H1 (cell line): ENCODE measurements around the gene SLC2A2. TPM values are rescaled to one million over a fixed set of nuclear protein-coding genes. Genes with fewer than 3 reads are reported as not detected.

ENCODE experiments used
- CTCF ChIA-PET: fragments of 300-600 bp; sonication (Branson Sonifier 250); formaldehyde crosslinking; loops from one replicate; lab custom pipeline; 2021; ENCODE audit not compliant: partially characterized antibody; lab: Charles Lee
- POLR2A ChIA-PET: fragments of 300-600 bp; sonication (Branson Sonifier 250); formaldehyde crosslinking; loops from one replicate; lab custom pipeline; 2021; ENCODE audit warnings: inconsistent platforms; ENCODE audit not compliant: partially characterized antibody; lab: Charles Lee
- DNase-seq, 2 experiments: peaks; one replicate each; pipeline versions ENCODE4 v3.0.0 to v3.0.0-alpha.2; 2010 to 2022; ENCODE audit warnings: low spot score in 2 of 2, low read depth in 1 of 2, mixed read lengths in 1 of 2
- FAIRE-seq: peaks from 2 replicates; lab custom pipeline; 2011; peaks lifted over from hg19 to GRCh38; lab: Jason Lieb, UNC
- H2AFZ ChIP-seq: 2 replicates; pipeline ENCODE4 v1.8.1; 2012; ENCODE audit warnings: low read length, inconsistent platforms
- H2AK5ac ChIP-seq: 2 replicates; pipeline ENCODE4 v1.6.1; 2013; ENCODE audit warnings: low read depth, low read length
- H2BK120ac ChIP-seq: replicated peaks from 2 replicates; pipeline ENCODE3; 2013; ENCODE audit warnings: low read depth, low read length, inconsistent platforms
- H2BK12ac ChIP-seq: 2 replicates; pipeline ENCODE4 v1.6.1; 2013; ENCODE audit warnings: low read depth, low read length
- H2BK15ac ChIP-seq: 2 replicates; pipeline ENCODE4 v1.6.1; 2013; ENCODE audit warnings: low read length
- H2BK20ac ChIP-seq: 2 replicates; pipeline ENCODE4 v1.6.1; 2013; ENCODE audit warnings: low read length
- H2BK5ac ChIP-seq: 2 replicates; pipeline ENCODE4 v1.6.1; 2013; ENCODE audit warnings: low read depth, low read length
- H3K14ac ChIP-seq: 2 replicates; pipeline ENCODE4 v1.6.1; 2013; ENCODE audit warnings: inconsistent platforms; ENCODE audit not compliant: insufficient read length
- H3K18ac ChIP-seq: 2 replicates; pipeline ENCODE4 v1.6.1; 2013; ENCODE audit warnings: low read length; ENCODE audit errors: extremely low read depth
- H3K23ac ChIP-seq: 2 replicates; pipeline ENCODE4 v1.6.1; 2013; ENCODE audit warnings: inconsistent platforms; ENCODE audit not compliant: insufficient read length
- H3K23me2 ChIP-seq: 2 replicates; pipeline ENCODE4 v1.6.1; 2013; ENCODE audit warnings: low read depth, low read length
- H3K27ac ChIP-seq: 2 replicates; pipeline ENCODE4 v1.6.1; 2011; ENCODE audit warnings: low read depth, low read length, inconsistent platforms
- H3K27me3 ChIP-seq, 4 experiments: replicated peaks in 1 of 4; 1 replicate in 1 of 4; 2 replicates in 3 of 4; pipeline versions ENCODE4 v1.6.1 to v1.8.1; 2011 to 2013; ENCODE audit warnings: low read length in 3 of 4, mild to moderate bottlenecking in 3 of 4, inconsistent platforms in 2 of 4, mixed read lengths in 2 of 4, moderate library complexity in 1 of 4; ENCODE audit not compliant: control insufficient read depth in 3 of 4, insufficient read depth in 3 of 4; ENCODE audit errors: extremely low read depth in 1 of 4
- H3K36me3 ChIP-seq, 4 experiments: 2 replicates each; pipeline versions ENCODE4 v1.6.1 to v1.8.1; 2011 to 2013; ENCODE audit warnings: mild to moderate bottlenecking in 4 of 4, low read length in 3 of 4, moderate library complexity in 2 of 4, control low read depth in 1 of 4, inconsistent platforms in 1 of 4; ENCODE audit not compliant: insufficient read depth in 4 of 4, control insufficient read depth in 2 of 4
- H3K4ac ChIP-seq: replicated peaks from 2 replicates; pipeline ENCODE3; 2013; ENCODE audit warnings: low read length, low read depth, mixed read lengths, inconsistent platforms; ENCODE audit not compliant: insufficient read length
- H3K4me1 ChIP-seq, 4 experiments: replicated peaks in 1 of 4; 1 replicate in 1 of 4; 2 replicates in 3 of 4; pipeline versions ENCODE4 v1.6.1 to v1.8.1; 2011 to 2013; ENCODE audit warnings: low read length in 3 of 4, inconsistent platforms in 2 of 4, mixed read lengths in 1 of 4; ENCODE audit not compliant: insufficient read depth in 4 of 4, control insufficient read depth in 3 of 4
- H3K4me2 ChIP-seq, 2 experiments: 2 replicates each; pipeline versions ENCODE4 v1.6.1 to v1.8.1; 2011 to 2013; ENCODE audit warnings: low read depth in 2 of 2, low read length in 2 of 2, control low read depth in 1 of 2, inconsistent platforms in 1 of 2, mild to moderate bottlenecking in 1 of 2; ENCODE audit not compliant: insufficient read depth in 1 of 2
- H3K4me3 ChIP-seq, 4 experiments: fragments of 200-600, 300-600 bp in 1 of 4; sonication (generic), shearing (Covaris generic), sonication (Bioruptor Twin) in 1 of 4; 2 replicates each; pipeline versions ENCODE4 v1.5.1 to v1.8.1; 2011 to 2016; ENCODE audit warnings: low read length in 4 of 4, low read depth in 3 of 4, control low read depth in 2 of 4, inconsistent platforms in 2 of 4, mild to moderate bottlenecking in 2 of 4, mixed read lengths in 1 of 4, moderate library complexity in 1 of 4; ENCODE audit not compliant: insufficient read depth in 2 of 4; ENCODE audit errors: extremely low read depth in 1 of 4
- H3K56ac ChIP-seq: replicated peaks from 2 replicates; pipeline ENCODE3; 2013; ENCODE audit warnings: low read depth, mild to moderate bottlenecking, mixed read lengths, low read length, inconsistent platforms; ENCODE audit not compliant: insufficient read length
- H3K79me1 ChIP-seq: 2 replicates; pipeline ENCODE4 v1.6.1; 2013; ENCODE audit warnings: low read depth, low read length, control low read depth
- H3K79me2 ChIP-seq, 2 experiments: 2 replicates each; pipeline versions ENCODE4 v1.6.1 to v1.8.1; 2012 to 2013; ENCODE audit warnings: low read length in 2 of 2, mild to moderate bottlenecking in 2 of 2, inconsistent platforms in 1 of 2; ENCODE audit not compliant: insufficient read depth in 2 of 2, control insufficient read depth in 1 of 2
- H3K9ac ChIP-seq, 4 experiments: replicated peaks in 1 of 4; 1 replicate in 1 of 4; 2 replicates in 3 of 4; pipeline versions ENCODE4 v1.6.1 to v1.8.1; 2011 to 2013; ENCODE audit warnings: low read depth in 3 of 4, low read length in 3 of 4, control low read depth in 2 of 4, mild to moderate bottlenecking in 2 of 4, moderate library complexity in 2 of 4, inconsistent platforms in 1 of 4; ENCODE audit errors: extremely low read depth in 1 of 4
- H3K9me3 ChIP-seq, 2 experiments: 2 replicates each; pipeline versions ENCODE4 v1.6.1 to v1.8.1; 2012 to 2013; ENCODE audit warnings: mild to moderate bottlenecking in 2 of 2, moderate library complexity in 2 of 2, control low read depth in 1 of 2, inconsistent platforms in 1 of 2, low read depth in 1 of 2, low read length in 1 of 2, mixed read lengths in 1 of 2; ENCODE audit not compliant: insufficient read depth in 2 of 2
- H4K20me1 ChIP-seq, 2 experiments: replicated peaks in 1 of 2; 2 replicates each; pipeline versions ENCODE3 to v1.8.1; 2011 to 2013; ENCODE audit warnings: inconsistent platforms in 2 of 2, low read length in 2 of 2, mild to moderate bottlenecking in 1 of 2; ENCODE audit not compliant: insufficient read depth in 2 of 2, control insufficient read depth in 1 of 2
- H4K5ac ChIP-seq: 2 replicates; pipeline ENCODE4 v1.6.1; 2013; ENCODE audit warnings: low read length, low read depth, mixed read lengths, inconsistent platforms; ENCODE audit not compliant: insufficient read length
- H4K8ac ChIP-seq: 2 replicates; pipeline ENCODE4 v1.8.0; 2013; ENCODE audit warnings: mild to moderate bottlenecking, moderate library complexity, low read length, inconsistent platforms; ENCODE audit not compliant: insufficient read depth; ENCODE audit errors: extremely low read depth
- H4K91ac ChIP-seq: replicated peaks from 2 replicates; pipeline ENCODE3; 2013; ENCODE audit warnings: low read length, mixed read lengths, inconsistent platforms; ENCODE audit not compliant: insufficient read length
- ASH2L ChIP-seq: fragments of 200-600, 300-600 bp; sonication (generic); IDR thresholded peaks from one replicate; pipeline ENCODE4 v1.7.1; 2017; ENCODE audit warnings: low read length
- CBX5 ChIP-seq: fragments of 300-800, 300-1000 bp; sonication (generic); IDR thresholded peaks from 2 replicates; pipeline ENCODE4 v1.7.1; 2016; ENCODE audit warnings: antibody characterized with exemption, low read length, low read depth
- CREB1 ChIP-seq: IDR thresholded peaks from 2 replicates; pipeline ENCODE4 v1.6.1; 2012; ENCODE audit warnings: inconsistent platforms
- EP300 ChIP-seq, 2 experiments: IDR thresholded peaks; 1 replicate in 1 of 2; 2 replicates in 1 of 2; pipeline ENCODE4 v1.6.1; 2011 to 2012; ENCODE audit warnings: low read depth in 2 of 2, low read length in 2 of 2, mild to moderate bottlenecking in 2 of 2, borderline replicate concordance in 1 of 2, inconsistent platforms in 1 of 2, moderate library complexity in 1 of 2
- POU5F1 ChIP-seq: IDR thresholded peaks from 2 replicates; pipeline ENCODE4 v1.6.1; 2011; ENCODE audit warnings: low read depth, mild to moderate bottlenecking, low read length, moderate library complexity
- RNF2 ChIP-seq: fragments of 200-900, 300-1000 bp; sonication (generic); IDR thresholded peaks from 2 replicates; pipeline ENCODE4 v1.7.1; 2016; ENCODE audit warnings: borderline replicate concordance, low read depth, mild to moderate bottlenecking, antibody characterized with exemption, low read length; ENCODE audit not compliant: poor library complexity, severe bottlenecking; ENCODE audit errors: missing control alignments
- SUZ12 ChIP-seq: fragments of 200-600 bp; sonication (generic); IDR thresholded peaks from 2 replicates; pipeline ENCODE4 v1.6.1; 2012; ENCODE audit warnings: mild to moderate bottlenecking, inconsistent platforms, low read length, moderate library complexity, mixed read lengths
- TBP ChIP-seq: IDR thresholded peaks from 2 replicates; pipeline ENCODE4 v1.6.1; 2011; ENCODE audit warnings: low read depth, low read length, improper control_type of control experiment
- TCF12 ChIP-seq: IDR thresholded peaks from 2 replicates; pipeline ENCODE4 v1.6.1; 2011; ENCODE audit warnings: low read depth, mild to moderate bottlenecking, low read length
- WGBS, 2 experiments: shearing (Covaris generic) in 1 of 2; methylation state at CpG; one replicate each; pipeline versions ENCODE4 v1.1.6 to v1.1.7; 2013 to 2015; ENCODE audit warnings: low lambda C conversion rate in 2 of 2, mixed read lengths in 2 of 2, inconsistent platforms in 1 of 2, low coverage in 1 of 2, missing lambda C conversion rate in 1 of 2; ENCODE audit not compliant: insufficient replicate concordance in 2 of 2, insufficient coverage in 1 of 2, insufficient read length in 1 of 2; ENCODE audit errors: extremely low coverage in 1 of 2, missing lambda C conversion rate in 1 of 2; 5-methylcytosine and 5-hydroxymethylcytosine counted together
- polyA plus RNA-seq, 7 experiments: library from polyadenylated mRNA; depleted of rRNA in 3 of 7; stranded (reverse) in 5 of 7; unstranded in 2 of 7; fragments of >200 nt in 5 of 7; fragments of 200-250 nt in 2 of 7; gene quantifications; 1 replicate in 5 of 7; 2 replicates in 1 of 7; 4 replicates in 1 of 7; pipeline versions ENCODE4 v1.2.1 to v1.2.3, GENCODE V29; 2011 to 2013; ENCODE audit warnings: missing spikeins in 2 of 7, mixed read lengths in 2 of 7
- total RNA-seq: library from RNA; stranded (reverse); fragmentation: NEBNext Ultra II Directional; extraction: Animal tissue kit (Norgen Biotek cat#: 25700); gene quantifications from 2 replicates; pipeline ENCODE4 v1.2.1, GENCODE V29; 2021
- TF ChIP-seq, protein P1 (sequence below), 3 experiments: IDR thresholded peaks; 1 replicate in 2 of 3; 2 replicates in 1 of 3; pipeline versions ENCODE4 v1.5.1 to v1.6.1; 2011; ENCODE audit warnings: low read length in 3 of 3, mild to moderate bottlenecking in 3 of 3, inconsistent platforms in 2 of 3, low read depth in 1 of 3, moderate library complexity in 1 of 3; ENCODE audit not compliant: insufficient read depth in 1 of 3; ENCODE audit errors: control extremely low read depth in 1 of 3

SLC2A2 gene
- total and polyA plus RNA-seq, 2 of the 8 experiments (the other 6 are each of a cell fraction or from before 2014, with no cell fraction given) = not detected

DNA sequence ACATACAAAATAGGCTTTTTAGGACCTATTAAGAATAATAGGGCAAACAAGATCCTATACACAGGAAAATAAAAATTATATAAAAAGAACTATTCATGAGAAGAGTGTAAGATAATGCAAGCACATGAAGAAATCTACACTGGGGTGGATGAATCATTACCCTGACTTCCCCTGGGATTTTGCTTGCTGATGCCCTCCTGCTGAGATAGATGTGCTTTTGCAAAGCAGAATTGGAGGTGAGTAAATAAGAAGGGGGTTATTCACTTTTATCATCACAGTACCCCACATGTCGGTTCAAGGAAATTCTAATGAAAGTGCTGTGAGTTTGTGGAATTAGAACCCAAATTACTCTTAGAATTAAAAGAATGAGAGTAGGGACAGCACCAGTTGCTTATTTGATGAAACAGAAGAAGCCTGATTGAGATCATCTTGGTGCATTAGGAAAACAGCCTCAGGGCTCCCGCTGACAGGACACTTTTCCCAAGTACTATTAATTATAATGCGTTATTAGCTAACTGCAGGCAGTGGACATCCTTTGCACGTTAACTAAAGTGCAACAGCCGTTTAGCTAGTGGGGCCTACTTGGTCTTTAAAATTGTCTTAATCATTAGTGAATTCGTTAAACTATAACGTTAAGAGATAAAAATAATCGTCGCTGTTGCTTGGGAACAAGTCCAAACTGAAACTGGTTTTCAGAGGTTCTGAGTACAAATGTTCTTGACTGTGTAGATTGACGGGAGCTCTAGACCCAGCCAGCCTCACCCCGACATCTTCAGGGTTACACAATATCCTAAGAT, 48.4 kb downstream of the SLC2A2 start:
- Histone ChIP-seq H3K56ac (no peak overlapping the region), H3K4ac (no peak overlapping the region), H4K20me1 (no peaks in the 10 kb centered on the region), H3K23me2 (no peaks in the 10 kb centered on the region), H3K23ac (no peak overlapping the region), H3K9me3 (no peaks in the 10 kb centered on the region), H3K14ac (no peak overlapping the region), H3K79me1 (no peaks in the 10 kb centered on the region), H2BK12ac (no peak overlapping the region), H3K18ac (no peak overlapping the region), H3K27me3 (no peaks in the 10 kb centered on the region), H3K36me3 (no peaks in the 10 kb centered on the region), H2BK120ac (no peak overlapping the region), H3K4me1 (no peaks in the 10 kb centered on the region), H3K4me3 (no peak overlapping the region), H4K5ac (no peak overlapping the region), H3K27ac (no peak overlapping the region), H3K4me2 (no peak overlapping the region), H4K91ac (no peak overlapping the region), H3K9ac (no peak overlapping the region), H2BK20ac (no peak overlapping the region), H2AK5ac (no peak overlapping the region), H3K79me2 (no peaks in the 10 kb centered on the region), H2AFZ (no peak overlapping the region), H4K8ac (no peak overlapping the region), H2BK15ac (no peak overlapping the region), H2BK5ac (no peak overlapping the region)
- POLR2A ChIA-PET = no interaction called here
- TF ChIP-seq TCF12 = no peak
- no peak for TF ChIP-seq EP300 (IDR thresholded peaks at IDR 0.05; ENCODE audit: borderline replicate concordance in 1 of 2, low read depth in 2 of 2, low read length in 2 of 2)
- TF ChIP-seq TBP = no peak
- no peak for TF ChIP-seq CREB1
- TF ChIP-seq ASH2L = no peak
- TF ChIP-seq SUZ12 = no peak
- no peak for TF ChIP-seq RNF2
- no peak for TF ChIP-seq CBX5
- TF ChIP-seq, protein P1, sequence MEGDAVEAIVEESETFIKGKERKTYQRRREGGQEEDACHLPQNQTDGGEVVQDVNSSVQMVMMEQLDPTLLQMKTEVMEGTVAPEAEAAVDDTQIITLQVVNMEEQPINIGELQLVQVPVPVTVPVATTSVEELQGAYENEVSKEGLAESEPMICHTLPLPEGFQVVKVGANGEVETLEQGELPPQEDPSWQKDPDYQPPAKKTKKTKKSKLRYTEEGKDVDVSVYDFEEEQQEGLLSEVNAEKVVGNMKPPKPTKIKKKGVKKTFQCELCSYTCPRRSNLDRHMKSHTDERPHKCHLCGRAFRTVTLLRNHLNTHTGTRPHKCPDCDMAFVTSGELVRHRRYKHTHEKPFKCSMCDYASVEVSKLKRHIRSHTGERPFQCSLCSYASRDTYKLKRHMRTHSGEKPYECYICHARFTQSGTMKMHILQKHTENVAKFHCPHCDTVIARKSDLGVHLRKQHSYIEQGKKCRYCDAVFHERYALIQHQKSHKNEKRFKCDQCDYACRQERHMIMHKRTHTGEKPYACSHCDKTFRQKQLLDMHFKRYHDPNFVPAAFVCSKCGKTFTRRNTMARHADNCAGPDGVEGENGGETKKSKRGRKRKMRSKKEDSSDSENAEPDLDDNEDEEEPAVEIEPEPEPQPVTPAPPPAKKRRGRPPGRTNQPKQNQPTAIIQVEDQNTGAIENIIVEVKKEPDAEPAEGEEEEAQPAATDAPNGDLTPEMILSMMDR (IDR thresholded peaks at IDR 0.05; ENCODE audit: control extremely low read depth in 1 of 3, insufficient read depth in 1 of 3, low read depth in 1 of 3, low read length in 3 of 3) = no peak
- TF ChIP-seq POU5F1 = no peak
- WGBS, 2 experiments = 81% methylated on average over 11 of the region's 11 CpGs; no CpG with 5 or more reads in 1 of the 2 experiments
- CTCF ChIA-PET = interaction anchor here (1.6 kb wide), 1 partner anchor 16 kb away, joined by 8 read pairs; no protein-coding TSS in a partner anchor
- no peak for DNase-seq
- FAIRE-seq = no peak
